GM19351 (cell line): Measurements from ENCODE around the gene SLC19A1.

Source experiments
- ATAC-seq: cut with Tn5 transposase; IDR thresholded peaks from one replicate; pipeline ENCODE4 v1.9.1; 2021; ENCODE audit warnings: mild to moderate bottlenecking, moderate library complexity; ENCODE audit not compliant: unreplicated experiment

Gene SLC19A1

DNA sequence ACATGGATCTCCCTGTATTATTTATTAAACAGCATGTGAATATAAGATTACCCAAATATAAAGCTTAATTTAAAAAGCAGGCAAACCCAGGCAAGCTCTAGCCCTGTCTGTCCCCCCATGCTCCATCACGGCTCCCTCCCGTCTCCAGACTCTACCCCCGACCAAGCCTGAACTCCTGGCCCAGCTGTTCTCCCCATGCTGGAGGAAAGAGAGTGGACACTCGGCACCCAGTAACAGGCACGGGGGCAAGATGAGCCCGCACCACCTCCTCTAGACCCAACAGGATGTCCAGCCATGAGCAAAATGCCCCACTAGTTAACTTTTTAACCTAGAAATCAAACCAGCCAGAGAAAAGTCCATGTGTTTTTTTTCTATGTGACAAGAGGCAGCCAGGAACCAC lies 19.3 kb downstream of the SLC19A1 start:
- no peak for ATAC-seq

DNA sequence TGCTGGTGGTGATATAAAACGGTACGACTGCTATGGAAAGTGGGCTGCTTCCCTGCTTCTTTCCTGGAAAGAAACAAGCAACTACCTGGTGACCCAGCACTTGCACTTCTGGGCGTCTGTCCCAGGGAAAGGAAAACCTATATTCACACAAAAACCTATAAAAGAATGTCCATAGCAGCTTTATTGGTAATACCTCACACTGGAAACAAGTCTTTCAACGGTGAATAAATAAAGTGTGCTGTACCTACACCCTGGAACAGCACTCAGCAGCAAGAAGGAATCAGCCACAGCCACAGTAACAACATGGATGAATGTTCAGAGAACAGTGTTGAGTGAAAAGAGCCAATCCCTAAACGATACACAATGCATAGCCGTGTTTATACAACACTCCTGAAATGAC lies 19.9 kb downstream of the SLC19A1 start:
- ATAC-seq, result no peak

DNA sequence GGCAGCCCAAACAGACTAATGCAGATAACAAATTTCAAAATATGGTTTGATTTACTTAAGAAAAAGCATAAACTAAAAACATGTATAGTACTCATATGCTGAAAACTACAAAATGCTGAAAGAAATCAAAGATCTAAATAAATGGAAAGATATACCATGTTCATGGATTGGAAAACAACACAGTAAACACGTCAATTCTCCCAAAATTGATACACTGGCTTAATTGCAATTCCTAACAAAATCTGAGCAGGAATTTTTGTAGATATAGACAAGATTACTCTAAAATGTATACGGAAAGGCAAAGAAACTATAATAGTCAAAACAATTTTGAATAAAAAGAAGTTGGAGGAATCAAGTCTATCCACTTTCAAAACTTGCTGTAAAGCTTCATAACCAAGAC lies 21.0 kb downstream of the SLC19A1 start:
- ATAC-seq, result no peak

DNA sequence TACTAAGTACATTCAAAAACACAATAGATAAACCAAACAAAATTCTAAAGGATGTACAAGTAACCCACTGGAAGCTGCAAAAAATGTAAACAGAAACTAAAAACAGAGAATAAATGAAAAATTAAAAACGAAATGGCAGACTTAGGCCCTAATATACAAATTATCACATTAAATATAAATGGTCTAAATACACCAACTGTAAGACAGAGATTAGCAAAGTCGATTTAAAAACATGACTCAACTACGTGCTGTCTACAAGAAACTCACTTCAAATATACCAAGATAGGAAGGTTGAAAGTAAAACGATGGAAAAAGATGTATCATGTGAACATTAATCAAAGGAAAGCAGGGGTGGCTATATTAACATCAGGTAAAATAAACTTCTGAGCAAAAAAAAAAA lies 23.1 kb downstream of the SLC19A1 start:
- no peak for ATAC-seq

DNA sequence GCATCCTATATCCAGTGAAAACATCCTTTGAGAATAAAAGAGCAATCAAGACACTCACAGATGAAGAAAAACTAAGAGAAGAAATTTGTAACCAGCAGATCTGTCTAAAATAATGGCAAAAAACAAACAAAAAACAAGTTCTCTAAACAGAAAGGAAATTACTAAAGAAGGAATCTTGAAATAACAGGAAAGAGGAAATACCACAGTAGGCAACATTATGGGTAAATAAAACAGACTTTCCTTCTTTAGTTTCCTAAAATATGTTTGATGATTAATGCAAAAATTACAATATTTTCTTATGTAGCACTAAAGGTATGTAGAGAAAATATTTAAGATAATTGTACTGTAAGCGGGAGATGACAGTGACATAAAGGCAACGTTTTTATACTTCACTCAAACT lies 23.5 kb downstream of the SLC19A1 start:
- no peak for ATAC-seq

DNA sequence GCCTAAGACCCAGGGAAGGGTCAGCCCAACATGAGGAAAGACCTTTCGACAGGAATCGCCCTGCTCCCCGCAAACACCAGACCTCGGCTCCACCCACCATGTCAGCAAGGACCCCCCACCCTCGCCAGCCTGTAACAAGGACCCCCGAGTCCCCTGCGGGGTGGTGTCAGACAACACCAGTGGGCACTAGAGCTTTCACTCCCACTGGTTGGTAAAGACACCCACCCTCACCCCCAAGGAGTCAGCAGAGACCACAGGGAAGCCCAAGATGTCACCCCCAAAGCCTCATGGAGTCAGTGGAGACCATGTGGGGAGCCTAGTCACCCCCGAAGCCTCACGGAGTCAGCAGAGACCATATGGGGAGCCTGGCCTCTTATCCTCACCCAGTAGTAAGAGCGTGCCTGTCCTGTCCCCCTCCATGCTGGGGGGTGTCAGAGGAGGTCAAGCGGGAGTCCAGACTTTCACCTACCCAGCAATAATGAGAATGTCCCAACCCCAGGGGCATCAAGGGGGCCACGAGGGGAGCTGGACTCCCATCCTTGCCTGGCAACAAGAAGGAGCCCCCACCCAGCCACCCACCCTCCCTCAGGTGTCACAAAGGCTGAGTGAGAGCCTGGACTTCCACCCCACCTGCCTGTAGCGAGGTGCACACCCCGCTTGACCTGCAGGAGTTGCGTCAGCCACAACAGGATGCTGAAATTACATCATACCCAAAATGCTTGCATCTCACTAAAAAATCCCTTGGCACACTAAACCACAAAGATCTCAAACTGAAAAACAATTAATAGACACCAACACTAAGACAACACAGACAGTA lies 24.8 kb downstream of the SLC19A1 start:
- ATAC-seq, result no peak

DNA sequence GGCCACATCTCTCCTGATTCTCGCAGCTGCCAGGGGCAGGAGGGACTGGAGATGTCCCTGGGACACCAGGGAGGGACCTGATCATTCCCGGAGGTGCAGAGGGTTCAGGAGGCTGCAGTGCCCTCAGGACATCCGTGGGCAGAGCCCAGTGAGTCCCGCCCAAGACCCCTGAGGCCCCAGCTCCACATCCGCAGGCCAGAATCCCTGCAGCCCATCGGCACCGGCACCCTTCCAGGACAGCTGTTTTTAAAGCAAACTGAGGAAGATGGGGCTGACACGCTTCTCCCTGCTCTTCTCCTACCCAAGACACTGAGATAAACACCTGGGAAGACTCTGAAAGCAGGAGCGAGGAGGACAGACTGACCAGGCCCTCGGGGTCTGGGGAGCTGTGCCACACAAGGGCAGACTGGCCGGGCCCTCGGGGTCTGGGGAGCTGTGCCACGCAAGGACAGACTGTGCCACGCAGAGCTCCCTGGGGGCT lies 25.5 kb downstream of the SLC19A1 start:
- ATAC-seq, result no peak

DNA sequence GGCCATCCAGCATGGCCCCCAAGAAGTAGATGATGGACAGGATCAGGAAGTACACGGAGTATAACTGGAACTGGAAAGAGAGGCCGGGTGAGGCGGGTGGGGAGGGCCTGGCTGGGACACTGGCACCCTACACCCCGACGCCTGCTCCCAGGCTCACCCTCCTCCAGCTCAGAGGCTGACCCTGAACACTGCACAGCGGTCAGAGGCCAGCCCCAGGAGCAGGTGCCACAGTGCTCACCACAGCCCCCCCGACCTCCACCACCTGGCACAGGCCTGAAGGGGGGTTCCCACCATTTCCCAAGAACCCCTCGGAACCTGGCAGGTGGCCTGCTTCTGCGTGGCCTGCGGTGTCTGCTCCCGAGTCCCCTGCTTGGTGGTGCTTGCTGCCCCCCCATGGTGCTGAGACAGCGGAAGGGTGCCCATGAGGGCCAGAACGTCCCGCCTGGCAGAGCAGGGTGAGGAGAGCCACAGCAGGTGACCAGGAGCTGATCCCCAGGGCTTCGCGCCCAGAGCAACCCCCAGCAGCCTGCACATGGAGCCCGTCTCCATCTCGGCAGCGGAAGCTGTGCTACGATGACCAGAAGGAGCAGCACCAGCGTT lies 26.1 kb downstream of the SLC19A1 start:
- no peak for ATAC-seq

DNA sequence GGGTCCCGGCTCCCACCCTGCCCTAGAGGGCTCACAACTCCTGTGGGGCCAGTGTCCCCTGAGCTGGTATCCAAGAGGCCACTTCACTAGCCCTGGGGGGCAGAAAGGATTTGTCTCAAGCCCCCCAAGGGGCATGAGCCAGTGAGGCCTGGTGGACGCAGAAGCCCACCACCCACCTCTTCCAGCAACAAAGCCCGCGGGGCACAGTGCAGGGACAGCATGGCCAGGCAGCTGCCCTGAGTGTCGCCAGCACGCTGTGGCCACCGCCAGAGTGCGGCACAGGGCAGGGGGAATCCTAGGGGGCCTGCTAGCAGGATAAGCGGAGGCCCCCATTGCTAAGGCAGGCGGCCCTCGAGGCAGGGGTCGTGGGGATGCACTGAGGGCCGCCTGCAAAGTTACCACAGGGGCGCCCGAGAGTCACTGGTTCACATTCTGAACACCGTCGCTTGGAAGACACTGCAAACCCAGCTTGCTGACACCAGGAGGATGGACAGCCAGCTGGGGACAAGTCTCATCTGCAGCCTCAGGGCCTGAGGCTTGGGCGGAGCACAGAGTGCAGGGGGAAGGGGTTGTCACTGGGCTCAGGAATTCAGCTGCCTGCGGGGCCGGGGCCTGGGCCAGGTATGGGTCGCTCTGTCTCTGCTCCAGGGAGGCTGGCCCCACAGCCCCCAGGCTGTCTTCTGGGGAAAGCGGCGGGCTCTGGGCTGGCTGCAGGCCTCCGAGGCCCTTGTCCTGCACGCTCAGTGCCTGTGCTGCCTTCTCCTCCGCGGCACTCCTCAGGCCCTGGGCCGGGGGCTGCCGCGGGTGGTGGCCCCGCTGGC lies 26.8 kb downstream of the SLC19A1 start:
- ATAC-seq, result no peak

DNA sequence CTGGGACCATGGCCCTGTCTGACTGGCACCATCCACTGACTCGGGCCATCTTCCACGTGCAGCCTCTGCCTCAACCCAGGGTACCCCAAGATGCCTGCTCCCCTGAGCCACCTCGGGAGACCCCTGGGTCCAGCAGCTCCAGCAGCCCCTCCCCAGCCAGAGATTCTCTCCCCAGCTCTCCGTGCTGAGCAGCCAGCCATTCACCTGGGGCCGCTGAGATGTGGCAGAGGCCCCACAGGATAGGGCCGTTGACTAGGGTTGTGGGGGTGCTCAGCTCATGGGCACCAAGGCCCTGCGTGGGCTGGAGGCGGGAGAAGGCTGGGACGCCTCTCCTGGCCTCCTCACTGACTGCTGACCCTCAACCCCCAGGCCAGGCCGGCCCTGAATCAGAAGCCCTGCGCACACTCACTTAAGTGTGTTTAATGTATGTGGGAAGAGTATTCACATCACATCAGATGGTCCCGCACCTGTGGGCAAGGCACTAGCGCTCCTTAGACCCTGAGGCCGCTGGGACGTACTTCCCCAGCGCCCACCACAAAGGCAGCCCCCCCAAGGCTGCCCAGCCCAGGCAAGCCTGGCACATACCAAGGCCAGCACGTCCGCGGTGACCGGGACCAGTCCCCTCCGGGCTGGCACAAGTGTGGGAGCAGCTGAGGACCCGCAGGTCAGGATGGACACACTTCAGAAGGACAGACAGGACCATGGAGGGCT lies 27.8 kb downstream of the SLC19A1 start:
- no peak for ATAC-seq

DNA sequence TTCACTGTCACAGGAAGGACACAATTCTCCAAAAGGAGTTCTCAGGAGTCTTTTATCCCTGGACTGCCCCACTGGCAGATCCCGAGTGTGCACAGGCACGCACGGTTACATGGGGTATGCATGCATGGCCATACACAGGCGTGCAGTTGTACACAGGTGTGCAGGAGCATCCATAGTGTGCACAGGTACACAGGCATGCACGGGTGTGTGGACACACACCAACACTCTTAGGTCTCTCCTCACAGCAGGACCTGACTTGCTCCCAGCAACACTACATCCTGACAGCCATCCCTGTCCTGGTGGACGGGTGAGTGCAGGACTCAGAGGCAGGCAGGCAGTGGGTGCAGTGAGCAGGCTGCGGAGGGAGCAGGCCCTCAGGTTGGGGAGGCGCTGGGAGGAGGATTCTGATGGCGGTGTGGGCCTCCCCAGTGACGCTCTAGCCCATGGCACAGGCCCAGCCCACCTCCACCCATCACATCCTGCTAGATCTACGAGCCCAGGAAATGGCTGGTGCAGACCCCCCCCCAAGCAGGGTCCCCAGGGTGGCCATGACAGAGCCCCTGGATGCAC lies 28.4 kb downstream of the SLC19A1 start:
- ATAC-seq, result no peak

DNA sequence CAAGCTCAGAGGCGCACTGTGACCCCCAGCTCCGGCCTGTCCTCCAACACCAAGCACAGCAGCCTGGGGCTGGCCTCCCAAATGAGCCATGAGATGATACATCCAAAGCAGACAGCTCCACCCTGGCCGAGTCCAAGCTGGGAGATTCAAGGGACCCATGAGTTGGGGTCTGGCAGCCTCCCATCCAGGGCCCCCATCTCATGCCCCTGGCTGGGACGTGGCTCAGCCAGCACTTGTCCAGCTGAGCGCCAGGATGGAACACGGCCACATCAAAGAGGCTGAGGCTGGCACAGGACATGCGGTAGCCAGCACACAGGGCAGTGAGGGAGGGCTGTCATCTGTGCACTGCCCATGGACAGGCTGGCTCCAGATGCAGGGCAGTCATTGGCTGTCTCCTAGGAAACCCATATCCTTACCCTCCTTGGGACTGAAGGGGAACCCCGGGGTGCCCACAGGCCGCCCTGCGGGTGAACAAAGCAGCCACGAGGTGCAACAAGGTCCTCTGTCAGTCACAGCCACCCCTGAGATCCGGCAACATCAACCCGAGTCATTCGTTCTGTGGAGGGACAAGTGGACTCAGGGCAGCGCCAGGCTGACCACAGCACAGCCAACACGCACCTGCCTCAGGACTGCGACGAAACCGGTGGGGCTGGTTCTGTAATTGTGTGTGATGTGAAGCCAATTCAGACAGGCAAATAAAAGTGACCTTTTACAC lies 29.1 kb downstream of the SLC19A1 start:
- ATAC-seq, result no peak

DNA sequence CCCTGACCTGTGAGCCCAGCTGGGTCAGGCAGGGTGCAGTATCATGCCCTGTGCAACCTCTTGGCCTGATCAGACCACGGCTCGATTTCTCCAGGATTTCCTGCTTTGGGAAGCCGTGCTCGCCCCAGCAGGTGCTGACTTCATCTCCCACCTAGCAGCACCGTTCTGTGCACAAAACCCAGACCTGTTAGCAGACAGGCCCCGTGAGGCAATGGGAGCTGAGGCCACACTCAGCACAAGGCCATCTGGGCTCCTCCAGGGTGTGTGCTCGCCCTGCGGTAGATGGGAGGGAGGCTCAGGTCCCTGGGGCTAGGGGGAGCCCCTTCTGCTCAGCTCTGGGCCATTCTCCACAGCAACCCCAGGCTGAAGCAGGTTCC lies 29.6 kb downstream of the SLC19A1 start:
- ATAC-seq, result no peak

DNA sequence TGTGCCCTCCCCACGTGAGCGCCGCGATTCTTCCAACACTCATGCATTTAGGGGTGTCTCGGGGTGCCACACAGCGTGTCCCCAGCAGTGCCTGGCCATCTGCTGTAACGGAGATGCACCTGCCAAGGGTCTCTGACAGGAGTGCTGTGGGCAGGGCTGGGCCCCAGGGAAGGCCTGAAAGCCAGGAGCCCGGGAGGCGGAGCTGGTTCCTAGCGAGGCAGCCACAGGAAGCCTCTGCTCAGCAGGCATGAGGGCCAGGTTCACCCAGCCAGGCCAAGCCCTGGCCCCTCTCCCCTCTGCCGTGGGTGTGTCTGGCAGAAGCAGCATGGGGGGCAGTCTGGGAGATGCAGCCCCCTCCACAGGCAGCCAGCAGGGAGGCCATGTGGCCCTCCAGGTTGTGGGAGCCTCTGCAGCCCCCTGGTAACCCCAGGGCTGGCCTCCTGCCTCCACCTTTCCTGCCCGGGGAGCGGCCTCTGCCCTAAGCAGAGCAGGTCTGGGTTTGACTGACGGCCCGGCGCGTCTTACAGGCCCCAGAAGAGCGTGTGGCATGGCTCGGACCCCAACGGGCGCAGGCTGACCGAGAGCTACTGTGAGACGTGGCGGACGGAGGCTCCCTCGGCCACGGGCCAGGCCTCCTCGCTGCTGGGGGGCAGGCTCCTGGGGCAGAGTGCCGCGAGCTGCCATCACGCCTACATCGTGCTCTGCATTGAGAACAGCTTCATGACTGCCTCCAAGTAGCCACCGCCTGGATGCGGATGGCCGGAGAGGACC lies 30.4 kb downstream of the SLC19A1 start:
- ATAC-seq, result no peak

DNA sequence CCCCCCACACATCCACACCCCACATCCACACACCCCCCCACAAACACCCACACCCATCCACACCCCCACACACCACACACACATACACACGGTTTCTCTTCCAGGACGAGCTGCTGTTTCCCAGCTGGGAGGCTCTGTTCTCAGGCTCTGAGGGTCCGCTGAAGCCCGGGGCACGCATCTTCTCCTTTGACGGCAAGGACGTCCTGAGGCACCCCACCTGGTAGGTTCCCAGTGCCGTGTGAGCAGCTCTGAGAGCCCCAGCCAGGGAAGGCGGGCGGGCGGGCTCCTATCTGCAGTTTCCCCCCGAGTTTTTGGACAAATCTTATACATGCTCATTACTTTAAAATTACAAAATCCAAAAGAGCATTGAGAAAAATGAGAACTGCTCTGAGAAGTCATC lies 31.2 kb downstream of the SLC19A1 start:
- no peak for ATAC-seq

DNA sequence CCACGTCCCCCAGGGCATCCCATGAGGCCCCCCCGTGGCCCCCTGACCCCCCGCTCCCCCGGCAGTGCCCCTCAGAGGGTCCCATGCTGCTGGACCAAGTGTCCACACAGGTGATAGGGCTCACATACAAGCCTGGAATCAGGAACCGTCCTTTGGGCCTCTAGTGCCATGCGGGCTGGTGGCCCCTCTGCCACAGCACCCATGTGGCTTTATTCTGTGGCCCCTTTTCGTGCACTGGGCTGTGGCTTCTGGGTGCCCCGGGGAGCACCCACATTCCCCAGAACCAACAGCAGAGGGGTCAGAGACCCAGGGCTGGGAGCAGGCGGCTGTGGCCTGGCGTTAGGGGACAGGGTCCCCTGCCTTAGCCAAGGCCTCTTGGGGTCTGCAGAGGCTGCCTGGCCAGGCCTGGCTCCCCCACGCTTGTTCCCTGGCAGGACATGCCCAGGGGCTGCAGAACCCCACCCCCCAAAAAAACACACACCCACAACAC lies 31.7 kb downstream of the SLC19A1 start:
- no peak for ATAC-seq

DNA sequence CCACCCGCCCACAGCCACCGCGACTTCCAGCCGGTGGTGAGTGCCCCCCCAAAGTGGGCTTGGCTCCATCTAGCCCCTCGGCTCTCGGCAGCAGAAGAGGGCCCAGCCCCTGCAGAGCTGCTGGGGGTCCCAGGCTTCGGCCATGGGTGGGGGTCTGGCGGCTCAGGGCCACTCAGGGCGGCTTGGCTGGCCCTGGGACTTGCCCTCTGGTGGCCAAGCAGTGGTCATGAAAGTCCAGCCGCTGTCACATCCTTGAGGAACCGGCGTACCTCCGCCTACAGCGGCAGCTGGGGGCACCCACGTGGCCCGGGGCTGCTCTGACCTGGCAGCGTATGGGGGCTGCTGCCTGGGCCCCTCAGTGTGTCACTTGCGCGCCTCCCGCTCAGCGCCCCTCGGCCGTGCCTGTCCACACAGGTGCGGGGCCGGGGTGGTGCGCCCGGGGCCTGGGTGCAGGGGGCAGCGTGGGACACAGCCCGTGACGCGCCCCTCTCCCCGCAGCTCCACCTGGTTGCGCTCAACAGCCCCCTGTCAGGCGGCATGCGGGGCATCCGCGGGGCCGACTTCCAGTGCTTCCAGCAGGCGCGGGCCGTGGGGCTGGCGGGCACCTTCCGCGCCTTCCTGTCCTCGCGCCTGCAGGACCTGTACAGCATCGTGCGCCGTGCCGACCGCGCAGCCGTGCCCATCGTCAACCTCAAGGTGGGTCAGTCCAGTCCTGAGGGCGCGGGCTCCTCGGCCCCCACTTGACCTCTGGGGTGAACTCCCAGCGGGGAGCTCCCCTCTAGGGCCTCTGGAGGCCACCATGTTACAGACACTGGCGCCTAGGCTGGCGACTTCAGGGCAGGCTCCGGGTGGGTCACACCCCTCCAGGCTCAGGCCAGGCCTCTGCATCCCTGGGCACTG lies 32.4 kb downstream of the SLC19A1 start:
- ATAC-seq, result no peak
